NCI-H524 treated with DMSO at 0.1 percent for 48 hours (cell line): ENCODE measurements around the gene EIF3F.
A peak's percentile ranks its signal among the peaks of the same experiment; 100 is the strongest.
"Not testable (repeated sequence)": the region's sequence is repeated elsewhere in the genome, so short reads cannot be mapped to it uniquely, and the experiment has no call there.

Source experiments
- DNase-seq: peaks from one replicate; lab custom pipeline; 2025; lab: John Stamatoyannopoulos, UW

The EIF3F gene

GRCh38 chr11:7987560-7987883 is 385 bp downstream of the EIF3F start:
- DNase-seq: not testable (repeated sequence)

- no peak for DNase-seq
Observed at GRCh38 chr11:7994581-7995278, 7.6 kb downstream of the EIF3F start.

- no peak for DNase-seq
Observed at GRCh38 chr11:7999795-8000194, 12.7 kb downstream of the EIF3F start.

- DNase-seq: no peak
Observed at GRCh38 chr11:8000390-8000789, 13.3 kb downstream of the EIF3F start.

GRCh38 chr11:8002676-8003075 is 15.5 kb downstream of the EIF3F start:
- DNase-seq: no peak

GRCh38 chr11:8003187-8003586 is 16.1 kb downstream of the EIF3F start:
- DNase-seq: no peak

GRCh38 chr11:8004008-8004407 is 16.9 kb downstream of the EIF3F start:
- no peak for DNase-seq

- no peak for DNase-seq
Observed at GRCh38 chr11:8005556-8005955, 18.4 kb downstream of the EIF3F start.

- DNase-seq: no peak
Observed at GRCh38 chr11:8006349-8006977, 19.3 kb downstream of the EIF3F start.

- DNase-seq: no peak
Observed at GRCh38 chr11:8008212-8008611, 21.1 kb downstream of the EIF3F start.

GRCh38 chr11:8009856-8010255 is 22.7 kb downstream of the EIF3F start:
- no peak for DNase-seq

GRCh38 chr11:8011371-8011770 is 24.2 kb downstream of the EIF3F start:
- DNase-seq: no peak

- no peak for DNase-seq
Observed at GRCh38 chr11:8011981-8012444, 24.9 kb downstream of the EIF3F start.

- DNase-seq: no peak
Observed at GRCh38 chr11:8013833-8014232, 26.7 kb downstream of the EIF3F start.

- no peak for DNase-seq
Observed at GRCh38 chr11:8015753-8016239, 28.7 kb downstream of the EIF3F start.

- no peak for DNase-seq
Observed at GRCh38 chr11:8016440-8016839, 29.3 kb downstream of the EIF3F start.

GRCh38 chr11:8017071-8017470 is 29.9 kb downstream of the EIF3F start:
- DNase-seq: no peak

GRCh38 chr11:8017894-8018483 is 30.9 kb downstream of the EIF3F start:
- no peak for DNase-seq

- DNase-seq: peak; percentile 27
Observed at GRCh38 chr11:8018484-8019313, 31.6 kb downstream of the EIF3F start.

- DNase-seq: no peak
Observed at GRCh38 chr11:8019314-8020243, 32.4 kb downstream of the EIF3F start.

- no peak for DNase-seq
Observed at GRCh38 chr11:8020244-8020597, 33.1 kb downstream of the EIF3F start.
